HepG2 (cell line): ENCODE results near the gene PRKAG1. TPM values are rescaled to one million over a fixed set of nuclear protein-coding genes. Genes with fewer than 3 reads are reported as not detected.

Source experiments
- ATAC-seq: fragments of 200-7000 bp; cut with Tn5 transposase; 3 replicates; pipeline ENCODE4 v1.9.1; 2020; ENCODE audit warnings: mild to moderate bottlenecking, moderate library complexity
- BruUV-seq: library from RNA; stranded (reverse); fragments of 400-500 nt; replicated peaks from 2 replicates; lab custom pipeline; 2021; lab: Mats Ljungman, UMichigan
- CTCF ChIA-PET: fragments of 300-600 bp; formaldehyde crosslinking; extraction: SDS; loops from one replicate; lab custom pipeline; 2021; ENCODE audit warnings: low total read pairs, inconsistent platforms, low intra/inter-chr PET ratio; lab: Yijun Ruan, JAX
- POLR2A ChIA-PET: fragments of 350-600 bp; sonication (Branson Sonifier 250); formaldehyde crosslinking; loops from one replicate; lab custom pipeline; 2020; ENCODE audit warnings: antibody characterized with exemption, inconsistent platforms; lab: Yijun Ruan, JAX
- DNase-seq: peaks from one replicate; pipeline ENCODE4 v3.0.0-alpha.2; 2015; ENCODE audit warnings: low spot score
- FAIRE-seq: peaks from 3 replicates; lab custom pipeline; 2011; peaks lifted over from hg19 to GRCh38; lab: Jason Lieb, UNC
- H2AFZ ChIP-seq: one replicate; pipeline ENCODE4 v1.6.1; 2011; ENCODE audit warnings: low read length, inconsistent platforms
- H3K27ac ChIP-seq: fragments of 300-600 bp; 3 replicates; pipeline ENCODE4 v1.8.0; 2011; ENCODE audit warnings: mixed run types, mild to moderate bottlenecking, mixed read lengths, low read length, inconsistent platforms; ENCODE audit not compliant: insufficient read depth; ENCODE audit errors: extremely low read length
- H3K27me3 ChIP-seq, 2 experiments: fragments of 200-600 bp in 1 of 2; 2 replicates in 1 of 2; 3 replicates in 1 of 2; pipeline versions ENCODE4 v1.6.0 to v1.8.0; 2011; ENCODE audit warnings: low read length in 2 of 2, mild to moderate bottlenecking in 2 of 2, moderate library complexity in 2 of 2, inconsistent platforms in 1 of 2; ENCODE audit not compliant: insufficient read depth in 2 of 2, control insufficient read depth in 1 of 2
- H3K36me3 ChIP-seq, 2 experiments: fragments of 200-600 bp in 1 of 2; replicated peaks in 1 of 2; 2 replicates in 1 of 2; 3 replicates in 1 of 2; pipeline versions ENCODE4 v1.5.1 to v1.8.0; 2011; ENCODE audit warnings: low read length in 2 of 2, inconsistent platforms in 1 of 2; ENCODE audit not compliant: insufficient read depth in 2 of 2, control insufficient read depth in 1 of 2
- H3K4me1 ChIP-seq: 2 replicates; pipeline ENCODE4 v1.5.1; 2012; ENCODE audit warnings: low read length, inconsistent platforms; ENCODE audit not compliant: insufficient read depth
- H3K4me2 ChIP-seq: 2 replicates; pipeline ENCODE4 v1.6.0; 2011; ENCODE audit warnings: low read depth, low read length, inconsistent platforms
- H3K4me3 ChIP-seq, 3 experiments: fragments of 200-600 bp in 1 of 3; sonication (generic), shearing (Covaris generic) in 1 of 3; replicated peaks in 1 of 3; 2 replicates each; pipeline ENCODE4 v1.5.1; 2011 to 2016; ENCODE audit warnings: low read length in 3 of 3, inconsistent platforms in 2 of 3, low read depth in 2 of 3, mild to moderate bottlenecking in 2 of 3, control low read depth in 1 of 3, mixed read lengths in 1 of 3; ENCODE audit not compliant: insufficient read depth in 1 of 3
- H3K79me2 ChIP-seq: one replicate; pipeline ENCODE4 v1.6.1; 2011; ENCODE audit warnings: low read length, inconsistent platforms; ENCODE audit not compliant: insufficient read depth
- H3K9ac ChIP-seq: 2 replicates; pipeline ENCODE4 v1.6.0; 2011; ENCODE audit warnings: mild to moderate bottlenecking, low read depth, low read length, inconsistent platforms; ENCODE audit not compliant: insufficient read depth
- H3K9me3 ChIP-seq: 2 replicates; pipeline ENCODE4 v1.5.1; 2012; ENCODE audit warnings: mild to moderate bottlenecking, low read length
- H4K20me1 ChIP-seq: 2 replicates; pipeline ENCODE4 v1.6.0; 2011; ENCODE audit warnings: inconsistent platforms, mild to moderate bottlenecking, low read length, moderate library complexity; ENCODE audit not compliant: insufficient read depth
- AGO2 ChIP-seq: fragments of 200-400 bp; formaldehyde crosslinking; optimal IDR thresholded peaks from 2 replicates; pipeline ENCODE3; 2017; ENCODE audit warnings: mild to moderate bottlenecking, low read depth, low read length, moderate library complexity
- HNRNPL ChIP-seq: fragments of 200-400 bp; formaldehyde crosslinking; IDR thresholded peaks from 2 replicates; pipeline ENCODE4 v1.6.1; 2017; ENCODE audit warnings: mild to moderate bottlenecking, low read depth, low read length
- MAFG ChIP-seq: sonication (generic); formaldehyde crosslinking; IDR thresholded peaks from 2 replicates; pipeline ENCODE4 v1.5.1; 2020; ENCODE audit warnings: mild to moderate bottlenecking, missing genetic modification reagents
- MNT ChIP-seq: fragments of 450-650 bp; IDR thresholded peaks from 2 replicates; pipeline ENCODE4 v1.6.1; 2016
- SP1 ChIP-seq, 2 experiments: fragments of 450-650 bp in 1 of 2; sonication (generic) in 1 of 2; formaldehyde crosslinking in 1 of 2; IDR thresholded peaks; 2 replicates each; pipeline versions ENCODE4 v1.4.0 to v1.6.1; 2016 to 2020; ENCODE audit warnings: missing genetic modification reagents in 1 of 2
- ZNF572 ChIP-seq: sonication (generic); formaldehyde crosslinking; IDR thresholded peaks from 2 replicates; pipeline ENCODE4 v1.5.1; 2020; ENCODE audit warnings: mild to moderate bottlenecking, missing genetic modification reagents
- ZNF605 ChIP-seq: sonication (generic); formaldehyde crosslinking; IDR thresholded peaks from 2 replicates; pipeline ENCODE4 v1.8.0; 2022; ENCODE audit warnings: mild to moderate bottlenecking, missing genetic modification reagents
- ZNF749 ChIP-seq: sonication (generic); formaldehyde crosslinking; IDR thresholded peaks from 2 replicates; pipeline ENCODE4 v1.8.0; 2022; ENCODE audit warnings: mild to moderate bottlenecking, missing genetic modification reagents, moderate library complexity, borderline replicate concordance
- WGBS: methylation state at CpG from one replicate; pipeline ENCODE4 v1.1.6; 2017; ENCODE audit warnings: low lambda C conversion rate; 5-methylcytosine and 5-hydroxymethylcytosine counted together
- in situ Hi-C: cut with HindIII; loops from 2 replicates; pipeline ENCODE4 v1.10.0; 2017; ENCODE audit warnings: low pct_unique_long_range_greater_than_20kb; ENCODE audit not compliant: extremely low pct_ligation_motif_present
- intact Hi-C: fragments of 100-400 bp; cut with micrococcal nuclease; formaldehyde crosslinking; loops from one replicate; pipeline ENCODE4 v1.10.0; 2022; ENCODE audit not compliant: unreplicated experiment
- polyA plus RNA-seq, 8 experiments: library from polyadenylated mRNA; depleted of rRNA in 3 of 8; stranded (reverse) in 7 of 8; unstranded in 1 of 8; fragments of >200 nt; fragmentation: Illumina TruSeq in 4 of 8; extraction: Trizol in 4 of 8; gene quantifications; 2 replicates each; pipeline versions ENCODE4 v1.2.1 to v1.2.3, GENCODE V29; 2011 to 2016; ENCODE audit warnings: low read depth in 4 of 8, missing spikeins in 1 of 8, mixed read lengths in 1 of 8; ENCODE audit not compliant: insufficient read depth in 1 of 8
- total RNA-seq, 5 experiments: library from RNA; depleted of rRNA; stranded (reverse); fragments of >200 nt; fragmentation: Illumina TruSeq; extraction: Trizol; gene quantifications; 2 replicates each; pipeline ENCODE4 v1.2.3, GENCODE V29; 2016; ENCODE audit warnings: low read depth in 1 of 5

PRKAG1 gene
- total and polyA plus RNA-seq, 2 of the 13 experiments (the other 11 are each of a cell fraction or from before 2014, with no cell fraction given): 26.1 to 32.8 TPM

- no peaks in the 10 kb centered on the region for H3K9me3 ChIP-seq
- no peaks in the 10 kb centered on the region for H3K79me2 ChIP-seq
- WGBS: 97% methylated on average over 17 of the region's 26 CpGs
- H3K4me2 ChIP-seq: no peak overlapping the region
- CTCF ChIA-PET: no interaction called here
- H3K27ac ChIP-seq: no peak overlapping the region
- ATAC-seq: no peak; the same call in 2 of the 3 replicates
- H3K4me1 ChIP-seq: no peaks in the 10 kb centered on the region
- no peaks in the 10 kb centered on the region for H3K27me3 ChIP-seq
- no peak overlapping the region for H3K4me3 ChIP-seq
- POLR2A ChIA-PET: no interaction called here
- no peak overlapping the region for H3K9ac ChIP-seq
- no peaks in the 10 kb centered on the region for H4K20me1 ChIP-seq
- H3K36me3 ChIP-seq: peaks cover 39 to 86% of the 10 kb centered on the region in 2 experiments
- no peak for TF ChIP-seq ZNF605
- TF ChIP-seq MNT: no peak
- TF ChIP-seq AGO2: peak; percentile 89
- TF ChIP-seq HNRNPL: 0 out of 2 replicates have a peak, but pooled peaks have one; percentile 23
- TF ChIP-seq ZNF572 (CRISPR knock-in tag): no peak
- no peak for TF ChIP-seq SP1 (IDR thresholded peaks at IDR 0.05)
- no peak for TF ChIP-seq SP1 (CRISPR knock-in tag; IDR thresholded peaks at IDR 0.05)
- no peak for TF ChIP-seq ZNF749 (CRISPR knock-in tag)
- TF ChIP-seq MAFG (CRISPR knock-in tag): no peak
- TF ChIP-seq, all 625 proteins: peak for 2
- in situ Hi-C loops: no loop called here
- H2AFZ ChIP-seq: no peak overlapping the region
- DNase-seq (no peak), FAIRE-seq (no peak)
- BruUV-seq: no TSS peak
- intact Hi-C loops: no loop called here
These were observed 8.3 kb upstream of the PRKAG1 start for GRCh38 chr12:49026678-49027480.
